Aorta (tissue), 5 donors: Measurements from ENCODE around the gene RRBP1. TPM values are rescaled to one million over a fixed set of nuclear protein-coding genes. Genes with fewer than 3 reads are reported as not detected.

Source experiments
- ATAC-seq: fragments of 200-7000 bp; cut with Tn5 transposase; one replicate; pipeline ENCODE4 v1.9.1; 2022; ENCODE audit warnings: moderate library complexity; ENCODE audit not compliant: low FRiP score
- DNase-seq, 2 donors: peaks; one replicate each; pipeline ENCODE4 v3.0.0-alpha.2; 2020
- H3K27ac ChIP-seq, 2 donors: one replicate each; pipeline ENCODE4 v1.5.1; 2013; ENCODE audit warnings: low read length in 2 of 2, mild to moderate bottlenecking in 2 of 2, moderate library complexity in 2 of 2, control low read depth in 1 of 2, inconsistent platforms in 1 of 2, low read depth in 1 of 2
- H3K27me3 ChIP-seq, 2 donors: one replicate each; pipeline ENCODE4 v1.6.1; 2013; ENCODE audit warnings: control low read depth in 1 of 2, low read length in 1 of 2, mild to moderate bottlenecking in 1 of 2, moderate library complexity in 1 of 2; ENCODE audit not compliant: insufficient read depth in 2 of 2, control insufficient read depth in 1 of 2
- H3K36me3 ChIP-seq, 2 donors: one replicate each; pipeline ENCODE4 v1.6.1; 2013; ENCODE audit warnings: control low read depth in 1 of 2, low read length in 1 of 2, mild to moderate bottlenecking in 1 of 2; ENCODE audit not compliant: insufficient read depth in 2 of 2, control insufficient read depth in 1 of 2
- H3K4me1 ChIP-seq, 2 donors: one replicate each; pipeline ENCODE4 v1.6.1; 2013; ENCODE audit warnings: low read length in 2 of 2, control low read depth in 1 of 2, mild to moderate bottlenecking in 1 of 2, moderate library complexity in 1 of 2; ENCODE audit not compliant: insufficient read depth in 2 of 2, control insufficient read depth in 1 of 2
- H3K4me3 ChIP-seq, 2 donors: one replicate each; pipeline ENCODE4 v1.5.1; 2013; ENCODE audit warnings: low read length in 2 of 2, control low read depth in 1 of 2, mild to moderate bottlenecking in 1 of 2
- H3K9me3 ChIP-seq: one replicate; pipeline ENCODE4 v1.6.1; 2013; ENCODE audit warnings: mild to moderate bottlenecking, low read length; ENCODE audit not compliant: control insufficient read depth
- WGBS, 2 donors: extraction: QIAGEN DNeasy Blood & Tissue Kit; methylation state at CpG; one replicate each; pipeline ENCODE4 v1.1.7; 2013; 5-methylcytosine and 5-hydroxymethylcytosine counted together
- intact Hi-C, 2 donors: fragments of 100-400 bp; cut with DNase I; formaldehyde crosslinking; loops; one replicate each; pipeline versions ENCODE4 v1.14.2 to v1.15.0; 2022
- polyA plus RNA-seq, 2 donors: library from polyadenylated mRNA; stranded (reverse); fragments of 200-250 nt; gene quantifications; one replicate each; pipeline ENCODE4 v1.2.3, GENCODE V29; 2013
- total RNA-seq, 2 donors: library from RNA; stranded (reverse); fragmentation: NEBNext Ultra II Directional; extraction: Animal tissue kit (Norgen Biotek cat#: 25700); gene quantifications; one replicate each; pipeline ENCODE4 v1.2.1, GENCODE V29; 2021
- donor health status: healthy with polysubstance abuse.
- donor health status: Bipolar disorder and iron deficiency.
- donor health status: DM: no; HTN: no; CAD: no.
- donor health status: DM: no; HTN: no; CAD: no.
- donor health status: DM: yes; HTN: yes; CAD: no.

The RRBP1 gene
- total and polyA plus RNA-seq, 4 donors = 19.3 to 178 (median 122) TPM

DNA sequence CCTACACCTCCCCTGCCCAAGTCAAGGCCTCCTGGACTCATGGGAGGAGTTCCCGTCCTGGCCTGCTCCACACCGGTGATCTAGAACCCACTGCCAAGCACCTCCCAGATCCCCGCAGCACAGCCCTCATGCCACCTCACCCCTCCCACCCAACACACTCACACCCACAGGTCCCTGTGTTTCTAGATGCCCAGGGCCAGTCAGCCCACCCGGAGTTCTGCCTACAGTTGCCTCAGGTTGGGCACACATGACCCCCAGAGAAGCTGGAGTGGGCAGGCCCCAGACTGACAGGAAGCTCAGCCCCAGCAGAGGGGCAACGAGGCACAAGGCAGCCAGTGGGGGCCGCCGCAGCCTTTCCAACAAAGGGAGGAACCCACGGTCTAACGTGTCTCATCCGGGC, 29.6 kb downstream of the RRBP1 start:
- Histone ChIP-seq H3K9me3 (no peaks in the 10 kb centered on the region), H3K27ac (no peak overlapping the region)
- peak in 1 of 2 donors; percentile 70 for DNase-seq

GRCh38 chr20:17651760-17652388, 30.2 kb downstream of the RRBP1 start:
- peak in 1 of 2 donors; percentile 33 for DNase-seq
- Histone ChIP-seq H3K27me3 (no peaks in the 10 kb centered on the region), H3K36me3 (peaks cover 0 to 2% of the 10 kb centered on the region in 2 donors), H3K27ac (no peak overlapping the region), H3K4me3 (no peak overlapping the region), H3K9me3 (no peaks in the 10 kb centered on the region), H3K4me1 (no peaks in the 10 kb centered on the region)
- ATAC-seq = no peak
- WGBS, 2 donors = 87 to 95% methylated on average over 2 of the region's 2 CpGs
- intact Hi-C loops = loop anchor here in 1 of 2 donors (10.0 kb wide), 1 partner anchor 243 kb away; no protein-coding TSS in a partner anchor

More for the DNA sequence above, 29.6 kb downstream of the RRBP1 start:
- ATAC-seq = no peak
- H3K4me3 ChIP-seq = no peak overlapping the region
- no peaks in the 10 kb centered on the region for H3K27me3 ChIP-seq
- WGBS, 2 donors = 67 to 69% methylated on average over 10 of the region's 10 CpGs
- no peaks in the 10 kb centered on the region for H3K4me1 ChIP-seq
- intact Hi-C loops = loop anchor here in 1 of 2 donors (10.0 kb wide), 1 partner anchor 242 kb away; no protein-coding TSS in a partner anchor
- peaks cover 0 to 2% of the 10 kb centered on the region in 2 donors for H3K36me3 ChIP-seq

DNA sequence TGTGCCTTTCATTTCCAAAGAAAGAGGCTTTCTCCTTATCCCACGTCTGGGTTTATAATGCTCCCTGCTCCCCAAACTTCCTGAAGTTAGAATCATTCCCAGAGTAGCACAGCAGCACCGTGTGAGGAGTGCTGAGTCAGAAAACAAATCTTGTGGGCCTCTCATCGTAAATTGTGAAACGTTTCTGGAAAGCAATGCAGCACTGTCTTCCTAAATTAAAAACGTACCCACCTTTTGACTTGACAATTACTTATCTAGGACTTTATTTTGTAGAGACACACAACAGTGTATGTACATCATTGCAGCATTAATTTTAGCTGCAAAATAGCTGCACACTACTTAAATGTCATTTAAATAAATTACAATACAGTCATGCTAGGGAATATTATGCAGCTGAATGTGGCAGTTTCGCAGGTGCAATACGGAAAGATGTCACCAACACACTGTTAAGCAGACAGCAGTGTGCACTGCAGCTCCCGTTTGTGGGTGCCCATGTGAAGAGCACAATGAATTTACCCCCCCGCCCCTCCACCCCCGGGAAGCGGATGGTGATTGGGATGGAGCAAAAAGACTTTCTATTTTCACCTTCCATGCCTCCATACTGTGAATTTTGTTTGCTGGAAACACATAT, 30.8 kb downstream of the RRBP1 start:
- Histone ChIP-seq H3K27me3 (no peaks in the 10 kb centered on the region), H3K9me3 (no peaks in the 10 kb centered on the region), H3K4me3 (no peak overlapping the region), H3K4me1 (no peaks in the 10 kb centered on the region), H3K36me3 (peaks cover 0 to 2% of the 10 kb centered on the region in 2 donors), H3K27ac (no peak overlapping the region)
- DNase-seq (peak in 1 of 2 donors; percentile 50), ATAC-seq (no peak)
- intact Hi-C loops = loop anchor here in 1 of 2 donors (10.0 kb wide), 1 partner anchor 244 kb away; no protein-coding TSS in a partner anchor
- 49 to 51% methylated on average over 11 of the region's 11 CpGs for whole genome bisulfite sequencing, 2 donors

- DNase-seq (peak in 1 of 2 donors; percentile 60), ATAC-seq (no peak)
- Histone ChIP-seq H3K9me3 (no peaks in the 10 kb centered on the region), H3K27me3 (no peaks in the 10 kb centered on the region), H3K27ac (no peak overlapping the region), H3K4me1 (no peaks in the 10 kb centered on the region), H3K4me3 (no peak overlapping the region), H3K36me3 (peaks cover 0 to 2% of the 10 kb centered on the region in 2 donors)
- WGBS, 2 donors = 63 to 65% methylated on average over 12 of the region's 12 CpGs
- intact Hi-C loops = loop anchor here in 1 of 2 donors (10.0 kb wide), 1 partner anchor 244 kb away; no protein-coding TSS in a partner anchor
Measured at GRCh38 chr20:17650301-17651128, 31.5 kb downstream of the RRBP1 start.

GRCh38 chr20:17648791-17649730, 33.0 kb downstream of the RRBP1 start:
- ATAC-seq = no peak
- H3K4me1 ChIP-seq = no peaks in the 10 kb centered on the region
- peak in 1 of 2 donors; percentile 72 for DNase-seq
- H3K9me3 ChIP-seq = no peaks in the 10 kb centered on the region
- no peaks in the 10 kb centered on the region for H3K27me3 ChIP-seq
- no peak overlapping the region for H3K27ac ChIP-seq
- intact Hi-C loops = no loop called here
- 61 to 69% methylated on average over 20 of the region's 20 CpGs for WGBS, 2 donors
- H3K4me3 ChIP-seq = no peak overlapping the region
- peaks cover 0 to 2% of the 10 kb centered on the region in 2 donors for H3K36me3 ChIP-seq

DNA sequence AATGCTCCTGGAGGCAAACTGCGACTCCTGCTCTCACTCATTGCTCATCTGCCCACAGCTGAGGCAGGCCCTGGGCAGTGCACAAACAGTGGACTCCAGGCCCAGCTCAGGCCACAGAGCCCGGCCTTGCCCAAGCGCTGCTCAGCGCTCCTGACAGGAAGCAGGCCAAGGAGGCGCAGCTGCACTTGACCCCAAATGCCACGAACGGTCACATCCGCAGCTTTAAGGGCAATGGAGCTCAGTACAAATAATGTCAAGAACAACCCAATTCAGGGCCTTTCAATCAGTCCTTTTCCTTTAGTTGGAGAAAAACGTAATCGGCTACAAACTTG, 33.8 kb downstream of the RRBP1 start:
- no peaks in the 10 kb centered on the region for H3K27me3 ChIP-seq
- H3K4me3 ChIP-seq = no peak overlapping the region
- no peaks in the 10 kb centered on the region for H3K9me3 ChIP-seq
- no peak overlapping the region for H3K27ac ChIP-seq
- peaks cover 0 to 2% of the 10 kb centered on the region in 2 donors for H3K36me3 ChIP-seq
- intact Hi-C loops = no loop called here
- DNase-seq (peak in 1 of 2 donors; percentile 81), ATAC-seq (no peak)
- WGBS, 2 donors = 52 to 61% methylated on average over 10 of the region's 10 CpGs
- H3K4me1 ChIP-seq = no peaks in the 10 kb centered on the region

- DNase-seq (peak in 1 of 2 donors; percentile 65), ATAC-seq (no peak)
- intact Hi-C loops = no loop called here
- Histone ChIP-seq H3K27me3 (no peaks in the 10 kb centered on the region), H3K9me3 (no peaks in the 10 kb centered on the region), H3K36me3 (peaks cover 0 to 2% of the 10 kb centered on the region in 2 donors), H3K27ac (no peak overlapping the region), H3K4me1 (no peaks in the 10 kb centered on the region), H3K4me3 (no peak overlapping the region)
- 55 to 65% methylated on average over 20 of the region's 20 CpGs for WGBS, 2 donors
Measured at GRCh38 chr20:17647391-17648314, 34.4 kb downstream of the RRBP1 start.
